ENCODE results near the gene PLXNB1. TPM values are rescaled to one million over a fixed set of nuclear protein-coding genes. Genes with fewer than 3 reads are reported as not detected.
"Not testable (repeated sequence)": the region's sequence is repeated elsewhere in the genome, so short reads cannot be mapped to it uniquely, and the experiment has no call there.

Gene PLXNB1
- total RNA-seq, 1 donor from 2014 or later, result 62.0 TPM

GRCh38 chr3:48465531-48466378, 35.9 kb upstream of the PLXNB1 start:
- ATAC-seq, result peak; percentile 93

GRCh38 chr3:48465237-48465530, 35.3 kb upstream of the PLXNB1 start:
- no peak for ATAC-seq

GRCh38 chr3:48464713-48465221, 34.9 kb upstream of the PLXNB1 start:
- no peak for ATAC-seq

- ATAC-seq, result no peak
Observed at GRCh38 chr3:48463703-48464102, 33.8 kb upstream of the PLXNB1 start.

- ATAC-seq, result not testable (repeated sequence)
Observed at GRCh38 chr3:48461767-48462166, 31.9 kb upstream of the PLXNB1 start.

- no peak for ATAC-seq
Observed at GRCh38 chr3:48460517-48460902, 30.6 kb upstream of the PLXNB1 start.

GRCh38 chr3:48459773-48460516, 30.1 kb upstream of the PLXNB1 start:
- ATAC-seq, result no peak

GRCh38 chr3:48459331-48459730, 29.4 kb upstream of the PLXNB1 start:
- peak; percentile 18 for ATAC-seq

- no peak for ATAC-seq
Observed at GRCh38 chr3:48456456-48456855, 26.6 kb upstream of the PLXNB1 start.

- ATAC-seq, result no peak
Observed at GRCh38 chr3:48451270-48451669, 21.4 kb upstream of the PLXNB1 start.

GRCh38 chr3:48446425-48447193, 16.7 kb upstream of the PLXNB1 start, which contains the start of gene ATRIP:
Gene ATRIP (plus strand): TSS chr3:48446737. CDS start chr3:48446846, 109 bp downstream.
- peak; percentile 96 for ATAC-seq

- ATAC-seq, result peak; percentile 2
Observed at GRCh38 chr3:48446043-48446424, 16.1 kb upstream of the PLXNB1 start.

- no peak for ATAC-seq
Observed at GRCh38 chr3:48445277-48445882, 15.5 kb upstream of the PLXNB1 start.

- ATAC-seq, result no peak
Observed at GRCh38 chr3:48441940-48442339, 12.1 kb upstream of the PLXNB1 start.

GRCh38 chr3:48440590-48440958, 10.7 kb upstream of the PLXNB1 start:
- peak; percentile 5 for ATAC-seq

GRCh38 chr3:48439820-48440589, 10.1 kb upstream of the PLXNB1 start, which contains the start of the genes CCDC51 and TMA7:
Gene CCDC51 (minus strand): TSS chr3:48440119. CDS start chr3:48435128, 4,991 bp downstream.
Gene TMA7 (plus strand): TSS chr3:48440257. CDS start chr3:48440297, 40 bp downstream.
- peak; percentile 96 for ATAC-seq

GRCh38 chr3:48437812-48438211, 7.9 kb upstream of the PLXNB1 start:
- ATAC-seq, result no peak

- no peak for ATAC-seq
Observed at GRCh38 chr3:48436855-48437254, 7.0 kb upstream of the PLXNB1 start.

GRCh38 chr3:48436477-48436787, 6.5 kb upstream of the PLXNB1 start:
- no peak for ATAC-seq

- peak; percentile 24 for ATAC-seq
Observed at GRCh38 chr3:48435774-48436476, 6.0 kb upstream of the PLXNB1 start.

GRCh38 chr3:48435223-48435595, 5.3 kb upstream of the PLXNB1 start:
- ATAC-seq, result no peak

Measured in esophagus mucosa (tissue), 1 donor.